Upper lobe of right lung (tissue), 1 donor: ENCODE measurements around the gene PSMD14. TPM values are rescaled to one million over a fixed set of nuclear protein-coding genes. Genes with fewer than 3 reads are reported as not detected.

ENCODE experiments used
- ATAC-seq: fragments of 200-7000 bp; cut with Tn5 transposase; one replicate; pipeline ENCODE4 v1.9.1; 2020; ENCODE audit warnings: mild to moderate bottlenecking, moderate library complexity
- DNase-seq: peaks from one replicate; pipeline ENCODE4 v3.0.0-alpha.2; 2020
- H3K27ac ChIP-seq: fragments of 200-600 bp; one replicate; pipeline ENCODE4 v1.8.0; 2022
- H3K27me3 ChIP-seq: fragments of 200-600 bp; one replicate; pipeline ENCODE4 v1.8.0; 2022; ENCODE audit warnings: mild to moderate bottlenecking
- H3K36me3 ChIP-seq: fragments of 200-600 bp; one replicate; pipeline ENCODE4 v1.8.0; 2022
- H3K4me1 ChIP-seq: fragments of 200-600 bp; one replicate; pipeline ENCODE4 v1.8.0; 2022
- H3K4me3 ChIP-seq: fragments of 200-600 bp; one replicate; pipeline ENCODE4 v1.8.0; 2022; ENCODE audit warnings: mild to moderate bottlenecking
- H3K9me3 ChIP-seq: fragments of 200-600 bp; one replicate; pipeline ENCODE4 v1.8.0; 2022
- intact Hi-C: fragments of 100-400 bp; cut with DNase I; formaldehyde crosslinking; loops from one replicate; pipeline ENCODE4 v1.11.0; 2022
- total RNA-seq: library from RNA; stranded (reverse); fragmentation: NEBNext Ultra II Directional; extraction: Animal tissue kit (Norgen Biotek cat#: 25700); gene quantifications from one replicate; pipeline ENCODE4 v1.2.1, GENCODE V29; 2021
- TF ChIP-seq, protein P1 (sequence below): fragments of 200-600 bp; IDR thresholded peaks from one replicate; pipeline ENCODE4 v1.8.0; 2022; ENCODE audit warnings: antibody characterized with exemption
- donor health status: DM: no; HTN: yes; CAD: no; lungs with severe emphysema.

PSMD14 gene
- total RNA-seq, 1 donor from 2014 or later: 33.0 TPM

GRCh38 chr2:161414042-161415033 is 106.1 kb downstream of the PSMD14 start:
- DNase-seq: peak; percentile 69
- TF ChIP-seq, protein P1, sequence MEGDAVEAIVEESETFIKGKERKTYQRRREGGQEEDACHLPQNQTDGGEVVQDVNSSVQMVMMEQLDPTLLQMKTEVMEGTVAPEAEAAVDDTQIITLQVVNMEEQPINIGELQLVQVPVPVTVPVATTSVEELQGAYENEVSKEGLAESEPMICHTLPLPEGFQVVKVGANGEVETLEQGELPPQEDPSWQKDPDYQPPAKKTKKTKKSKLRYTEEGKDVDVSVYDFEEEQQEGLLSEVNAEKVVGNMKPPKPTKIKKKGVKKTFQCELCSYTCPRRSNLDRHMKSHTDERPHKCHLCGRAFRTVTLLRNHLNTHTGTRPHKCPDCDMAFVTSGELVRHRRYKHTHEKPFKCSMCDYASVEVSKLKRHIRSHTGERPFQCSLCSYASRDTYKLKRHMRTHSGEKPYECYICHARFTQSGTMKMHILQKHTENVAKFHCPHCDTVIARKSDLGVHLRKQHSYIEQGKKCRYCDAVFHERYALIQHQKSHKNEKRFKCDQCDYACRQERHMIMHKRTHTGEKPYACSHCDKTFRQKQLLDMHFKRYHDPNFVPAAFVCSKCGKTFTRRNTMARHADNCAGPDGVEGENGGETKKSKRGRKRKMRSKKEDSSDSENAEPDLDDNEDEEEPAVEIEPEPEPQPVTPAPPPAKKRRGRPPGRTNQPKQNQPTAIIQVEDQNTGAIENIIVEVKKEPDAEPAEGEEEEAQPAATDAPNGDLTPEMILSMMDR: no peak
- peaks cover 53% of the 10 kb centered on the region for H3K27me3 ChIP-seq

GRCh38 chr2:161415034-161415986 is 107.1 kb downstream of the PSMD14 start:
- intact Hi-C loops: no loop called here
- H3K9me3 ChIP-seq: no peaks in the 10 kb centered on the region
- no peaks in the 10 kb centered on the region for H3K36me3 ChIP-seq
- ATAC-seq (peak; percentile 11), DNase-seq (no peak)
- H3K4me1 ChIP-seq: peaks cover 44% of the 10 kb centered on the region
- peaks cover 62% of the 10 kb centered on the region for H3K27me3 ChIP-seq
- H3K27ac ChIP-seq: no peak overlapping the region
- TF ChIP-seq, protein P1: no peak
- H3K4me3 ChIP-seq: peak overlapping the region; percentile 41

More at GRCh38 chr2:161414042-161415033, 106.1 kb downstream of the PSMD14 start:
- no peaks in the 10 kb centered on the region for H3K9me3 ChIP-seq
- peak overlapping the region; percentile 41 for H3K4me3 ChIP-seq
- H3K4me1 ChIP-seq: peaks cover 44% of the 10 kb centered on the region
- no peaks in the 10 kb centered on the region for H3K36me3 ChIP-seq
- intact Hi-C loops: no loop called here
- peak; percentile 70 for ATAC-seq
- H3K27ac ChIP-seq: no peak overlapping the region

DNA sequence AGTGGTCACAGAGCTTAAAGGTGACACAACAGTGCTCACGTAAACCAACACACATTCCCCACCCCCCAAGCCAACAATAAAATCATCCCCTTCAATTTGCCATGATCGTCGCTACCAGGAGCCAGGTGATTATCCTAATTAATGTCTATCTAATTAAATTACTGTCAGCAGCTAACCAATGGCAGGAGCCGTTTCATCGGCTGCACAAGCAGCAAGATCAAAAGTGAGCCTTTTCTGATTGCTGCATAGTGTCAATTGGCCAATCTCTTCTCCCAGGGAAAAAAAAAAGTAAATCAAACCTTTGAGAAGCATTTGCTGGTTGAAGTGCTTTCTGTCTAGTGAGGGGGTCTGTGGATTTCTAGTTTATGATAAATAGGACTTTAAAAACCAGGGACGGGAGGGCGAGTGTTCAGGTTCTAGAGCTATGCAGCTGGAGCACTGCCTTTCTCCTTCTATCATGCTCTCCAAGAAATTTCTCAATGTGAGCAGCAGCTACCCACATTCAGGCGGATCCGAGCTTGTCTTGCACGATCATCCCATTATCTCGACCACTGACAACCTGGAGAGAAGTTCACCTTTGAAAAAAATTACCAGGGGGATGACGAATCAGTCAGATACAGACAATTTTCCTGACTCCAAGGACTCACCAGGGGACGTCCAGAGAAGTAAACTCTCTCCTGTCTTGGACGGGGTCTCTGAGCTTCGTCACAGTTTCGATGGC is 107.9 kb downstream of the PSMD14 start, which contains the start of gene TBR1:
Gene TBR1 (plus strand): TSS at position 311 of the 721 bp plus-strand sequence. CDS start 114 bp downstream, at position 425.
- ATAC-seq (no peak), DNase-seq (no peak)
- H3K4me3 ChIP-seq: peak within 1 kb of the TSS; percentile 41
- peaks cover 71% of the 10 kb centered on the region for H3K27me3 ChIP-seq
- H3K4me1 ChIP-seq: peaks cover 44% of the 10 kb centered on the region
- no peak within 1 kb of the TSS for H3K27ac ChIP-seq
- intact Hi-C loops: no loop called here
- H3K36me3 ChIP-seq: no peaks in the 10 kb centered on the region
- H3K9me3 ChIP-seq: no peaks in the 10 kb centered on the region
- TF ChIP-seq, protein P1: no peak

DNA sequence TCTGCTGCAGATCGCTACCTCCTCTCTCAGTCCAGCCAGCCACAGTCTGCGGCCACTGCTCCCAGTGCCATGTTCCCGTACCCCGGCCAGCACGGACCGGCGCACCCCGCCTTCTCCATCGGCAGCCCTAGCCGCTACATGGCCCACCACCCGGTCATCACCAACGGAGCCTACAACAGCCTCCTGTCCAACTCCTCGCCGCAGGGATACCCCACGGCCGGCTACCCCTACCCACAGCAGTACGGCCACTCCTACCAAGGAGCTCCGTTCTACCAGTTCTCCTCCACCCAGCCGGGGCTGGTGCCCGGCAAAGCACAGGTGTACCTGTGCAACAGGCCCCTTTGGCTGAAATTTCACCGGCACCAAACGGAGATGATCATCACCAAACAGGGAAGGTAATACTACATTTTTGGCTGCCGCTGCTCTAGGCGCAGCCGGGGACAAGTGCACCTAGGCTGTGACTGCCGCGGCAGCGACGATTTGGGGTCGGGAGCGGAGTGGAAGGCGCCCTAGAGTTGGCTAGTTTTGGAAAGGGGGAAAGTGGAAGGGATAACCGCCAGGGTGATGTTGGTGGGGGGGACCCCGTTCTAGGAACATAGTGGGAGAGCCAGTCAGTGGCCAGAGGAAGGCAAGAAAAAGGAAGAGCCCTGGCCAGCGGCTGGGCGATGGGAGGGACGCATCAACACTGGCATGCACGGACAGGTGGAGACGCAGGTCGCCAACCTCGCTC is 108.6 kb downstream of the PSMD14 start:
- peak; percentile 24 for ATAC-seq
- no peak for DNase-seq
- TF ChIP-seq, protein P1: no peak
- Histone ChIP-seq H3K4me1 (peaks cover 44% of the 10 kb centered on the region), H3K27me3 (peaks cover 78% of the 10 kb centered on the region), H3K27ac (no peak overlapping the region), H3K9me3 (no peaks in the 10 kb centered on the region), H3K4me3 (no peak overlapping the region), H3K36me3 (no peaks in the 10 kb centered on the region)
- intact Hi-C loops: no loop called here
